Activated T-cell treated with anti-CD3 and anti-CD28 coated beads for 1 hour (primary cell): ENCODE measurements around the gene PIGZ.

Source experiments
- DNase-seq: peaks from one replicate; pipeline ENCODE4 v3.0.0-alpha.2; 2020; ENCODE audit warnings: low read depth

Gene PIGZ

GRCh38 chr3:197001972-197002700, 33.5 kb upstream of the PIGZ start:
- no peak for DNase-seq

DNA sequence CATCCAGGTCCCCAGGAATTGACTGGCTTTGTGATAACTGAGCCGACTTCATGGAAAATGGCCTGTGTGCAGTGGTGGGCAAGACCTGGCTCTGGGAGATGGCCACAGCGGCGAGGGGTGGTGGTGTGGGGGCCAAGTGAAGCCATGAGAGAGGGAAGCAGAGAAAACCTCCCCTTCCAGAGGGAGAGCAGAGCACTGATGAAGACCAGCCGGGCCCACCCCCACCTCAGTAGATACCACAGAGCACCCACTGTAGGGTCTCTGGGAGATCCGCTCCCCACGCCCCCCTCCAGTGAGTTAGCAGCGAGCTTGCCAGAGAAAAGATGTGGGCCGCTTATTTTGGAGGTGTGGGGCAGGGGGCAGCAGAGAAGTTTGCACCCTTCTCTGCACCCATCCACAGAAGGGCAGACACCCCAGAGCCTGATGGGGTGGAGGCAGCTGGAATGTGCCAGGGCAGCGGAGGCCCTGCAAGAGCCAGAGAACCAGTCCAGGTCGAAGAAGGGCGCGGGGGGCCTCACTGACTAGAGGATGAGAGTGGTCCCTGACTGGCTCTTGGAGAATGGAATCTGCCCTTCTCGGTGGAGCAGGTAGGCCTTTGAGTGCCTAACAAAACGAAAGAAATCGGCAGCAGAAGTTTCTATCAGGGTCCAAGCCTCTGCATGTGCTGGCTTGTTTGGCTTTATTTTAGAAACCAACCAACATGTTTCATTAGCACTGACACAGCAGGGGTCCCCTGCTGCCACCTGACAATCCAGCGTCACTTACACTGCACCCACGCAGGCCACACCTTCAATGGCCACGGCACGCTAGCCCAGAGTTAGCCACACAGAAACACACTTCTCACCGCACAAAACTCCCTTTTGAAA, 32.7 kb upstream of the PIGZ start:
- no peak for DNase-seq

DNA sequence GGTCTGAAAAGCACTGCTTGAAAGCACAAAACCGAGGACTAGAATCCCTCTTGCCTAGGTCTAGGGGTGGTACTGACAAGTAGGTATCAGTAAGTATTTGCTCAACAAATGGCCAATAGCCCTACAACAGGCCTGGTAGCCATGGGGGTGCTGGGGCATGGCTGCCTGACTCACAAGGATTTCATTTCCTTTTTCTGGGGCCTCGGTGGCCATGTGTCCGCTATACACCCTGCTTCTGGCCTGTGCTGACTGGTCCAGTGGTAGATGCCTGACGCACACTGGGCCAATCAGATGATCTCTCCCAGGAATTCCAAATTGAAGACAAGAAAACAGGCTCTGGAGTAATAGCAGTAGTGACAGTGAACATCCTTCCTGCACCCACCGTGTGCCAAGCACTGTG, 31.6 kb upstream of the PIGZ start:
- no peak for DNase-seq

GRCh38 chr3:196998966-196999760, 30.5 kb upstream of the PIGZ start:
- DNase-seq = no peak

DNA sequence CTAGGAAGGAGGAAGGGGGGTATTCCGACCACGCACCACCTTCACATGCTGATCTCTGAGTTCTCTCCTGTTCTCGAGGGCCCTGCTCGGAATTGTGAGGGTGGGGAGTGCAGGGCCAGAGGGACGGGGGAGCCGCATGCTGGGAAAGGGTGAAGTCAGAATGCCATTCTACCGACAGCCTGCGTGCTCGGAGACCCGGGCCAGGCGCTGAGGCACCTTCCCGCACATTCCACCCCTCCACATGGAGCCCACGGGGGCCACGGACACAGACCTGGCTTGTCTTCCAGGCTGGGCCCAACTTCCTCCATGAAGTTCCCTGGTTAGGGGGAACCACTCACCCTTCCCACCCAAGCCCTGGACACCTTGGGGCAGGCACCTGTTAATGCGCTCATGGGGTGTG, 28.7 kb upstream of the PIGZ start:
- DNase-seq = no peak

DNA sequence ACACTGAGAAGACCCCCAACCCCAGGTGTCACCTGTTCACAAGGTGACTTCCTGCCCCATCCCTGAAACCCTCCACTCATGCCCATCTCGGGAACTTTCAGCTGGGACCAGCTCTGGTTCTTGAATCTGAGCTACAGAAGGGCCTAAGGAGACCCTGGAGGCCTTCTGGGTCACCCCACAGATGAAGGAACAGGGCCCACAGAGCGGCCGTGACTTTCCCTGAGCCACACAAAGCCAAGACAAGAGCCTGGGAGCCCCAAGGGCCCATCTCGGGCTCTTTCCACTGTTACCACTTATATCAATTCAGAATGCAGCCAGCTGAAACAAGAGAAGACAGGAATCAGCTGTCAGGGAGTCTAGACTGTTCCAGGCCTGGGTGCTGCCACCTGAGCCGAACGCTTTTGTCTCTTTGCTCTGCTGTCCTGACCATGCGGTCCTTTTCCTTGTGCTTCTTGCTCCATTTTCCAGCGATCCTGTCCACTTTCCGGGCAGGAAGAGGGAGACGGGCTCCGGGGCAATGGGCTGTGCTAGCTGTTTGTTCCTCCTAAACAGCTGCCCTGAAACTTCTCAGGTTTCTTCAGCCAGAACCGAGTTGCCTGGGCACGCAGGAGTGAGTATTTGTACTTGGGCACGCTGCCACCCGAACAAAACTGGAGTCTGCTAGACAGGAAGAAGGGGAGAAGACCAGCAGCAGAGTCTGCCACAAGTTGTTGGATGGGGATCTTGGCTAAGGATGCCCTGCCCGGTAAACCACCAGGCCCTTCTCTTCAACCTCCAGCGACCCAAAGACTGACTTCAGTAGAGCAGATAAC, 28.0 kb upstream of the PIGZ start:
- DNase-seq = no peak

DNA sequence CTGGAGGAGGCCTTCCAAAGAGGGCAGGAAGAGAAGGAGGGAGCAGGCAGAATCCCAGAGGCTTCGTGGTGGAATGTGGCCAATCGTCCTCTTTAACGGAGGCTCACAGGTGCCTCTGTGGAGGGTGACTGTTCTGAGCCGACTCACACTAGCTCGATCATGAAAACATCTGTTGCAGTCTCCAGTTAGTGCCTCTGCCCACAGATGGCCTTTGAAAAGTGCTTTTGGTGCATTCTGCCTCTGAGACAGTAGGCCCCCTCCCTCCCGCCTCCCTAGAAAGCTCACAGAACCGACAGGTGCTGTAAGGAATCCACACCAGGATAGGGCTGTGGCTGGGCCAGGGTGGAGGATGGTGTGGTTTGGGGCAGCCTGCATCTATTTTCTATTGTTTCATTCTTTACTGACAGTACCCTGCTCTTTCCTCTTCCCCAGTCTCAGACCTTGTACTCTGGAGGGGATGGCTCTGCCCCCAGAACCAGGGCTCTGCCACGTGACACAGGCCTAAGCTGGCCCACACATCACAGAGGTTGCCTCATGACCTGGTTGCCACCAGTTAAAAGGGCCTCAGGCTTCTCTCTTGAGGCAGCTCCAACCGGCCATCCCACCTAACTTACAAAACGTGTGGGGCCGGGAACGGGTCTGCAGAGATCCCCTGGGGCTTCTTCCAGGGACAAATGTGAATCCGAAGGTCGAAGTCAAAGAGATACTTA, 27.2 kb upstream of the PIGZ start:
- no peak for DNase-seq

DNA sequence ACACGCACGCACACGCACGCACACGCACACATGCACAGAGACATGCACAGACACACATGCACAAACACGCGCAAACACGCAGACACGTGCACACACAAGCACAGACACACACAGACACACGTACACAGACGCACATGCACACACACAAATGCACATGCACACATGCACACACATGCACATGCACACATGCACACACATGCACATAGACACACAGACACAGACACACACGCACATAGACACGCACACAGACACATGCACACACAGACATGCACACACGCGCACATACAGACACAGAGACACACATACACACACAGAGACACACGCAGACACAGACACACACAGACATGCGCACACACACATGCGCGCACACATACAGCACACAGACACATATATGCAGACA, 26.4 kb upstream of the PIGZ start:
- DNase-seq = no peak

- DNase-seq = no peak
Observed at GRCh38 chr3:196994056-196994455, 25.4 kb upstream of the PIGZ start.

DNA sequence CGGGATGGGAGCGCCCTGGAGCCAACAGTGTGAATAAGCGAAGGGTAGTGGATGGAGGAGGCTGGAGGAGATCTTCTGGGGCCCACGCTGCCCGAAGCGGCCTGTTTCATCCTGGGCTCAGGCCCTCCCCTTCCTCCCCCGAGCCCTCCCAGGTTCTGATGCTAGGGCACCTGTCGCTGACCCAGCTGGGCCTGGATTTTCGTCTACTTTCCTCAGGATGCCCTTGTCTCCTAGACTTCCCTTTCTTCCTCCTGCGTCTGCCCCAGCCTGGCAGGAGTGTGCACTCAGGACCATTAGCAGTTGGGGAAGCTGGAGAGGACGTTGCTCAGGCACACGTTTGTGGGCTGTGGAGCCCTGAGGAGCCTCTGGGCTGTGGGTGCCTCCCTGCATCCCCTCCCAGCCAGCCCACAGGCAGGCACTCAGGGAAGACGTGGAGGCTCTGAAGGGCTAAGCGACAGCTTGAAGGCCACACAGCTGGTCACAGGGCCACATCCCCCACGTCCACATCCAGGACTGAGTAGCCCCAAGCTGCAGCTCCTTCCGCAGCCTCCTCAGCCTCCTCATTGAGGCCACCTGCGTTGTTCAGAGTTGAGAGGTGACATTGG, 23.9 kb upstream of the PIGZ start:
- no peak for DNase-seq

DNA sequence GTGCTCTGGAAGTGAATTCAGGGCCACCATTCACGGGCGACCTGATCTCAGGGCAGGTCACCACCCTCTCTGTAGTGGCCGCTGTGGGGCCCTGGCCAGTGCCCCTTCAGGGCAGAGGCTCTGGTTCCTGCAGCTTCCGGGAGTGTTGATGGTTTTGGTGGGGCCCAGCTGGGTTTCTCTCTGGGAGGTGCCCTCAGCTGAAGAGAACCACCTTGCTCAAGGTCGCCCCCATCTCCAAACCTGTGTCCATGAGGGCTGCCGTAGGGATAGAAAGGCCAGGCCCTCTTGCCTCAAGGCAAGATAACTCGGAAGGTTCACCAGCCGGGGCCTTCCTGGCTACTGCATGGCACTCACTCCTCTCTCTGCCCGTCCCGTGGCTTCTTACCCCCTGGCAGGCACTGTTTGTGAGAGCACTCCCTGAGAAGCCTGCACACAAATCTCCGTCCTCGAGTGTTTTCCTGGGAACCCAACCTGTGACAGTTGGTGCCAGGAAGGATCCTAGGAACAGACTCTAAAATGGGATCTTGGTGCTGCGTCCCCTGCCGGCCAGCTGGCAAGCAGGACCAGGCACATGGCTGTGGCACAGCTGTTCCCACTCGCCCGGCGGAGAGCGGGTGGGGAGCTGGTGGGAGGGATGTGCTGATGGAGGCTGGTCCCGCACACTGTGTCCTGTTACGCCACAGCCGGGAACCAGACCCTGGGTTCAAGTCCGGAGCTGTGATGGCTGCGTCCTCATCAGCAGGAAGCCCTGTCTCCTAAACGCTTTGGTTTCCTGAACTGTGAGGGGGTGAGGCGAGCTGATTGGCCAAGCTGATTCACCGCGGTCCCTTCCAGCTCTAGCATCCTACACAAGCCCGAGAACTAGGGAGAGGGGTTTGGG, 23.2 kb upstream of the PIGZ start:
- DNase-seq = no peak

- no peak for DNase-seq
Observed at GRCh38 chr3:196990601-196991007, 22.0 kb upstream of the PIGZ start.

DNA sequence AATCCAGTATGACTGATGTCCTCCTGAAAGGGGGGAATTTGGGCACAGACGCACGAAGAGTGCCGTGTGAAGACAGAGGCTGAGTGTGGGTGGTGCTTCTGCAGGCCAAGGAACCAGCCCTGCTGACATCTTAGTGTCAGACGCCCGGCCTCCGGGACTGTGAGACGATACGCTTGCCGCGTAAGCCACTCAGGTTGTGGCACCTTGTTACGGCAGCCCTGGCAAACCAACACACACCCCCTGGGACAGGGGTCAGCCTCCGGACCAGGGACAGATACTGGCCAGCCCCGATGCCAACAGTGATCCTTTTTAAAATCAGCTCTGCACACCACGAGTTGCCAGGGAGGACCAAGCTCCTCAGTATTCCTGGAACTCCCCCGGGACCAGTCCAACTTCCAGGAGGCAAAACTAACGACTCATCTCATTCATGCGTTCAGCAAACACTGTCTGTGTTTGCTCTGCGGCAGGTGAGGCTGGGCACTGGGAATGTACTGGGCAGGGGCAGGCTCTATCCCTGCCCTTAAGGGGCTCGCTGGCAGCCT, 21.2 kb upstream of the PIGZ start:
- no peak for DNase-seq

- no peak for DNase-seq
Observed at GRCh38 chr3:196988241-196989029, 19.8 kb upstream of the PIGZ start.

GRCh38 chr3:196987022-196987421, 18.4 kb upstream of the PIGZ start:
- DNase-seq = no peak

DNA sequence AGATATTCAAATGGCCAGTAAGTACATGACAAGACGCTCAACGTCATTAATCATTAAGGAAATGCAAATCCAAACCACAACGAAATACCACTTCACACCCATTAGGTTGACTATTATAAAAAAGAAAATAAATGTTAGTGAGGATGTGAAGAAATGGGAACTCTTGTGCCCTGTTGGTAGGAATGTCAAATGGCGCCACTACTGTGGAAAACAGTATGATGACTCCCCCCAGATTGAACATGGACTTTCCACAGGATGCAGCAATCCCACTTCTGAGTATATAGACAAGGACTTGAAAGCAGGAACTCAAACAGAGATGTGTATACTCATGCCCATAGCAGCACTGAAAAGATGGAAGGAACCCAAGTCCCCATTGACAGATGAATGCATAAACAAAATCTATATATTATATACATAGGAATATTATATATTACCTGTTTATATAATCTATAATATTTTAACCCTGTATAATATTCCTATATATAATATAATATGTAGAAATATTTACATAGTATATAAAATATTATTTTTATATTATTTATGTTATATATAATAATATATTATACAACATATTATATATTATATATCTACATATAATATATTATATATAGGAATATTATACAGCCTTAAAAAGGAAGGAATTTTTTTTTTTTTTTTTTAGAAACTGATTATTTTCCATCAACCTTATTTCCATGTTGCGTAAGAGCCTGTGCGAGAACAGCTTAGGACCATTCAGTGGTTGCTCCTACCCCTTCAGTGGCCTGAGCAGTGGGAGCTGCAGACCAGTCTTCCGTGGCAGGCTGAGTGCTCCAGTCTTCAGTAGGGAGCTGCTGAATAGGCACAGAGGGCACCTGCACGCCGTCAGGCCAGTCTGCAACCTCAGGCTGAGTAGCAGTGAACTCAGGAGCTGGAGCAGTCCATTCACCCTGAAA, 17.6 kb upstream of the PIGZ start:
- DNase-seq = no peak

DNA sequence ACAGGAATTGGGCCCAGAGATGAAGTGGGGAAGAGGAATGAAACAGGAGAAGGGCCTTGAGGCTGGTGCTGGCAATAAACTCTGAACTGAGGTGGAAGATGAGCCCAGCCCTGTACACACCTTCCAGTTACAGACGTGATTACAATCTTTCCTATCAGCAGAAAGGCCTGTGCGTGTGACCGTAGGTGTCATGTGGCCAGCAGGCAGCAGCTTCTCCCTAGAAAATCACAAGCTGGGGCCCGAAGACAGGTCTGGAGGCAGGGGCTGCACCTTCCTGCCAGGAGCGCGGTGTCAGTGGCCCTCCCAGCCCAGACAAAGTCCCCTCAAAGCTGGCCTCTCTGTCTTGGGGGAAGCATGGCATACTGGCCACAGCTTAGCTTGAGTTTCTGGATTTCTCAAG, 16.7 kb upstream of the PIGZ start:
- DNase-seq = no peak

- DNase-seq = no peak
Observed at GRCh38 chr3:196983186-196983585, 14.6 kb upstream of the PIGZ start.
